Measurements from ENCODE around the gene ISCA2. TPM values are rescaled to one million over a fixed set of nuclear protein-coding genes. Genes with fewer than 3 reads are reported as not detected.
"Not testable (repeated sequence)": the region's sequence is repeated elsewhere in the genome, so short reads cannot be mapped to it uniquely, and the experiment has no call there.

Gene ISCA2
- total RNA-seq, 1 donor from 2014 or later: 19.8 TPM

GRCh38 chr14:74532246-74532645 lies 38.7 kb downstream of the ISCA2 start:
- peaks cover 0 to 3% (median 3%) of the 10 kb centered on the region in 3 donors for H3K36me3 ChIP-seq (ENCODE audit: control insufficient read depth in 3 of 3, insufficient read depth in 3 of 3, low read length in 3 of 3)
- no peak overlapping the region for H3K27ac ChIP-seq (ENCODE audit: low read depth, low read length)
- no peaks in the 10 kb centered on the region for H3K9me3 ChIP-seq (ENCODE audit: control insufficient read depth in 3 of 3, low read length in 3 of 3)
- H3K4me1 ChIP-seq (ENCODE audit: control insufficient read depth in 3 of 3, insufficient read depth in 3 of 3, low read length in 3 of 3): peaks cover 0 to 1% (median under 1%) of the 10 kb centered on the region in 3 donors
- peaks cover 0 to 6% (median 0%) of the 10 kb centered on the region in 3 donors for H3K27me3 ChIP-seq (ENCODE audit: control insufficient read depth in 3 of 3, insufficient read depth in 3 of 3, low read length in 3 of 3)
- no peak overlapping the region for H3K9ac ChIP-seq (ENCODE audit: low read depth in 1 of 3, low read length in 3 of 3)
- H3K4me3 ChIP-seq (ENCODE audit: low read length in 3 of 3): no peak overlapping the region

- H3K9ac ChIP-seq (ENCODE audit: low read depth in 1 of 3, low read length in 3 of 3): no peak overlapping the region
- no peaks in the 10 kb centered on the region for H3K9me3 ChIP-seq (ENCODE audit: control insufficient read depth in 3 of 3, low read length in 3 of 3)
- no peak overlapping the region for H3K27ac ChIP-seq (ENCODE audit: low read depth, low read length)
Measured at GRCh38 chr14:74533576-74533975, 40.0 kb downstream of the ISCA2 start.

GRCh38 chr14:74535756-74536325 lies 42.3 kb downstream of the ISCA2 start:
- no peak overlapping the region for H3K27ac ChIP-seq (ENCODE audit: low read depth, low read length)
- H3K4me3 ChIP-seq (ENCODE audit: low read length in 3 of 3): no peak overlapping the region
- H3K27me3 ChIP-seq (ENCODE audit: control insufficient read depth in 3 of 3, insufficient read depth in 3 of 3, low read length in 3 of 3): peaks cover 0 to 6% (median 0%) of the 10 kb centered on the region in 3 donors
- no peaks in the 10 kb centered on the region for H3K4me1 ChIP-seq (ENCODE audit: control insufficient read depth in 3 of 3, insufficient read depth in 3 of 3, low read length in 3 of 3)
- no peaks in the 10 kb centered on the region for H3K9me3 ChIP-seq (ENCODE audit: control insufficient read depth in 3 of 3, low read length in 3 of 3)
- H3K9ac ChIP-seq (ENCODE audit: low read depth in 1 of 3, low read length in 3 of 3): no peak overlapping the region
- H3K36me3 ChIP-seq (ENCODE audit: control insufficient read depth in 3 of 3, insufficient read depth in 3 of 3, low read length in 3 of 3): peaks cover 0 to 7% (median 3%) of the 10 kb centered on the region in 3 donors

More at GRCh38 chr14:74533576-74533975, 40.0 kb downstream of the ISCA2 start:
- no peaks in the 10 kb centered on the region for H3K4me1 ChIP-seq (ENCODE audit: control insufficient read depth in 3 of 3, insufficient read depth in 3 of 3, low read length in 3 of 3)
- peaks cover 0 to 6% (median 0%) of the 10 kb centered on the region in 3 donors for H3K27me3 ChIP-seq (ENCODE audit: control insufficient read depth in 3 of 3, insufficient read depth in 3 of 3, low read length in 3 of 3)
- peaks cover 0 to 3% (median 3%) of the 10 kb centered on the region in 3 donors for H3K36me3 ChIP-seq (ENCODE audit: control insufficient read depth in 3 of 3, insufficient read depth in 3 of 3, low read length in 3 of 3)
- H3K4me3 ChIP-seq (ENCODE audit: low read length in 3 of 3): no peak overlapping the region

- H3K36me3 ChIP-seq (ENCODE audit: control insufficient read depth in 3 of 3, insufficient read depth in 3 of 3, low read length in 3 of 3); H3K27me3 ChIP-seq (ENCODE audit: control insufficient read depth in 3 of 3, insufficient read depth in 3 of 3, low read length in 3 of 3); H3K4me1 ChIP-seq (ENCODE audit: control insufficient read depth in 3 of 3, insufficient read depth in 3 of 3, low read length in 3 of 3); H3K9me3 ChIP-seq (ENCODE audit: control insufficient read depth in 3 of 3, low read length in 3 of 3); H3K9ac ChIP-seq (ENCODE audit: low read depth in 1 of 3, low read length in 3 of 3); H3K4me3 ChIP-seq (ENCODE audit: low read length in 3 of 3); H3K27ac ChIP-seq (ENCODE audit: low read depth, low read length): not testable (repeated sequence)
Measured at GRCh38 chr14:74536336-74536735, 42.8 kb downstream of the ISCA2 start.

- peaks cover 0 to 5% (median 0%) of the 10 kb centered on the region in 3 donors for H3K36me3 ChIP-seq (ENCODE audit: control insufficient read depth in 3 of 3, insufficient read depth in 3 of 3, low read length in 3 of 3)
- no peaks in the 10 kb centered on the region for H3K9me3 ChIP-seq (ENCODE audit: control insufficient read depth in 3 of 3, low read length in 3 of 3)
- no peaks in the 10 kb centered on the region for H3K4me1 ChIP-seq (ENCODE audit: control insufficient read depth in 3 of 3, insufficient read depth in 3 of 3, low read length in 3 of 3)
- no peak overlapping the region for H3K27ac ChIP-seq (ENCODE audit: low read depth, low read length)
- H3K4me3 ChIP-seq (ENCODE audit: low read length in 3 of 3): no peak overlapping the region
- peaks cover 0 to 6% (median 0%) of the 10 kb centered on the region in 3 donors for H3K27me3 ChIP-seq (ENCODE audit: control insufficient read depth in 3 of 3, insufficient read depth in 3 of 3, low read length in 3 of 3)
- no peak overlapping the region for H3K9ac ChIP-seq (ENCODE audit: low read depth in 1 of 3, low read length in 3 of 3)
Measured at GRCh38 chr14:74538411-74539391, 45.1 kb downstream of the ISCA2 start.

GRCh38 chr14:74539503-74539902 lies 45.9 kb downstream of the ISCA2 start:
- H3K4me1 ChIP-seq (ENCODE audit: control insufficient read depth in 3 of 3, insufficient read depth in 3 of 3, low read length in 3 of 3): no peaks in the 10 kb centered on the region
- H3K4me3 ChIP-seq (ENCODE audit: low read length in 3 of 3): no peak overlapping the region
- H3K9ac ChIP-seq (ENCODE audit: low read depth in 1 of 3, low read length in 3 of 3): no peak overlapping the region
- H3K9me3 ChIP-seq (ENCODE audit: control insufficient read depth in 3 of 3, low read length in 3 of 3): no peaks in the 10 kb centered on the region
- peaks cover 0 to 5% (median 0%) of the 10 kb centered on the region in 3 donors for H3K36me3 ChIP-seq (ENCODE audit: control insufficient read depth in 3 of 3, insufficient read depth in 3 of 3, low read length in 3 of 3)
- H3K27me3 ChIP-seq (ENCODE audit: control insufficient read depth in 3 of 3, insufficient read depth in 3 of 3, low read length in 3 of 3): peaks cover 0 to 6% (median 0%) of the 10 kb centered on the region in 3 donors
- H3K27ac ChIP-seq (ENCODE audit: low read depth, low read length): no peak overlapping the region

- H3K4me3 ChIP-seq (ENCODE audit: low read length in 3 of 3): no peak overlapping the region
- no peak overlapping the region for H3K27ac ChIP-seq (ENCODE audit: low read depth, low read length)
- H3K36me3 ChIP-seq (ENCODE audit: control insufficient read depth in 3 of 3, insufficient read depth in 3 of 3, low read length in 3 of 3): peaks cover 0 to 5% (median 0%) of the 10 kb centered on the region in 3 donors
- H3K9ac ChIP-seq (ENCODE audit: low read depth in 1 of 3, low read length in 3 of 3): no peak overlapping the region
- peaks cover 0 to 5% (median 0%) of the 10 kb centered on the region in 3 donors for H3K27me3 ChIP-seq (ENCODE audit: control insufficient read depth in 3 of 3, insufficient read depth in 3 of 3, low read length in 3 of 3)
- no peaks in the 10 kb centered on the region for H3K4me1 ChIP-seq (ENCODE audit: control insufficient read depth in 3 of 3, insufficient read depth in 3 of 3, low read length in 3 of 3)
- H3K9me3 ChIP-seq (ENCODE audit: control insufficient read depth in 3 of 3, low read length in 3 of 3): no peaks in the 10 kb centered on the region
Measured at GRCh38 chr14:74541225-74541624, 47.7 kb downstream of the ISCA2 start.

- Histone ChIP-seq H3K36me3 (ENCODE audit: control insufficient read depth in 3 of 3, insufficient read depth in 3 of 3, low read length in 3 of 3) (peaks cover 0 to 5% (median 0%) of the 10 kb centered on the region in 3 donors), H3K9me3 (ENCODE audit: control insufficient read depth in 3 of 3, low read length in 3 of 3) (no peaks in the 10 kb centered on the region), H3K4me3 (ENCODE audit: low read length in 3 of 3) (no peak overlapping the region), H3K4me1 (ENCODE audit: control insufficient read depth in 3 of 3, insufficient read depth in 3 of 3, low read length in 3 of 3) (no peaks in the 10 kb centered on the region), H3K27ac (ENCODE audit: low read depth, low read length) (no peak overlapping the region), H3K9ac (ENCODE audit: low read depth in 1 of 3, low read length in 3 of 3) (no peak overlapping the region), H3K27me3 (ENCODE audit: control insufficient read depth in 3 of 3, insufficient read depth in 3 of 3, low read length in 3 of 3) (peaks cover 2 to 5% (median 5%) of the 10 kb centered on the region in 3 donors)
Measured at GRCh38 chr14:74542056-74542685, 48.6 kb downstream of the ISCA2 start.

- H3K36me3 ChIP-seq (ENCODE audit: control insufficient read depth in 3 of 3, insufficient read depth in 3 of 3, low read length in 3 of 3): peaks cover 0 to 3% (median 0%) of the 10 kb centered on the region in 3 donors
- H3K4me3 ChIP-seq (ENCODE audit: low read length in 3 of 3): no peak overlapping the region
- H3K9ac ChIP-seq (ENCODE audit: low read depth in 1 of 3, low read length in 3 of 3): no peak overlapping the region
- no peak overlapping the region for H3K27ac ChIP-seq (ENCODE audit: low read depth, low read length)
- H3K27me3 ChIP-seq (ENCODE audit: control insufficient read depth in 3 of 3, insufficient read depth in 3 of 3, low read length in 3 of 3): peaks cover 2 to 5% (median 5%) of the 10 kb centered on the region in 3 donors
- peaks cover 0 to 13% (median 7%) of the 10 kb centered on the region in 3 donors for H3K4me1 ChIP-seq (ENCODE audit: control insufficient read depth in 3 of 3, insufficient read depth in 3 of 3, low read length in 3 of 3)
- no peaks in the 10 kb centered on the region for H3K9me3 ChIP-seq (ENCODE audit: control insufficient read depth in 3 of 3, low read length in 3 of 3)
Measured at GRCh38 chr14:74543771-74544438, 50.3 kb downstream of the ISCA2 start.
